Measurements from ENCODE around the gene PLCB1. TPM values are rescaled to one million over a fixed set of nuclear protein-coding genes. Genes with fewer than 3 reads are reported as not detected.
"Not testable (repeated sequence)": the region's sequence is repeated elsewhere in the genome, so short reads cannot be mapped to it uniquely, and the experiment has no call there.

The PLCB1 gene
- total RNA-seq, 1 donor from 2014 or later: 10.7 TPM

- H3K79me2 ChIP-seq (ENCODE audit: insufficient read depth, low read length): no peaks in the 10 kb centered on the region
- H3K9me3 Mint-ChIP-seq (ENCODE audit: unreplicated experiment): no peaks in the 10 kb centered on the region
- no peak for TF ChIP-seq EZH2 (IDR thresholded peaks at IDR 0.05; ENCODE audit: insufficient read depth, low read length)
- TF ChIP-seq, protein P1, sequence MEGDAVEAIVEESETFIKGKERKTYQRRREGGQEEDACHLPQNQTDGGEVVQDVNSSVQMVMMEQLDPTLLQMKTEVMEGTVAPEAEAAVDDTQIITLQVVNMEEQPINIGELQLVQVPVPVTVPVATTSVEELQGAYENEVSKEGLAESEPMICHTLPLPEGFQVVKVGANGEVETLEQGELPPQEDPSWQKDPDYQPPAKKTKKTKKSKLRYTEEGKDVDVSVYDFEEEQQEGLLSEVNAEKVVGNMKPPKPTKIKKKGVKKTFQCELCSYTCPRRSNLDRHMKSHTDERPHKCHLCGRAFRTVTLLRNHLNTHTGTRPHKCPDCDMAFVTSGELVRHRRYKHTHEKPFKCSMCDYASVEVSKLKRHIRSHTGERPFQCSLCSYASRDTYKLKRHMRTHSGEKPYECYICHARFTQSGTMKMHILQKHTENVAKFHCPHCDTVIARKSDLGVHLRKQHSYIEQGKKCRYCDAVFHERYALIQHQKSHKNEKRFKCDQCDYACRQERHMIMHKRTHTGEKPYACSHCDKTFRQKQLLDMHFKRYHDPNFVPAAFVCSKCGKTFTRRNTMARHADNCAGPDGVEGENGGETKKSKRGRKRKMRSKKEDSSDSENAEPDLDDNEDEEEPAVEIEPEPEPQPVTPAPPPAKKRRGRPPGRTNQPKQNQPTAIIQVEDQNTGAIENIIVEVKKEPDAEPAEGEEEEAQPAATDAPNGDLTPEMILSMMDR (IDR thresholded peaks at IDR 0.05; ENCODE audit: insufficient read depth, low read depth, low read length): no peak
- H3K4me1 ChIP-seq (ENCODE audit: insufficient read depth, low read length): no peaks in the 10 kb centered on the region
- H4K20me1 ChIP-seq (ENCODE audit: insufficient read depth, low read length): no peaks in the 10 kb centered on the region
- FAIRE-seq: no peak
- no peak overlapping the region for H3K27ac ChIP-seq (ENCODE audit: low read depth, low read length)
- peaks cover 2% of the 10 kb centered on the region for H3K36me3 Mint-ChIP-seq (ENCODE audit: low read depth, unreplicated experiment)
- H3K9me3 ChIP-seq (ENCODE audit: insufficient read depth, low read depth, low read length): no peaks in the 10 kb centered on the region
- no peak overlapping the region for H3K9ac ChIP-seq (ENCODE audit: low read length)
- peaks cover 4% of the 10 kb centered on the region for H3K4me1 Mint-ChIP-seq (ENCODE audit: low read depth, unreplicated experiment)
- H3K4me2 ChIP-seq (ENCODE audit: low read length): no peak overlapping the region
- no peak for DNase-seq (ENCODE audit: low read depth)
- no peaks in the 10 kb centered on the region for H3K36me3 ChIP-seq (ENCODE audit: insufficient read depth, low read length)
- peaks cover 5% of the 10 kb centered on the region for H3K27me3 Mint-ChIP-seq (ENCODE audit: low read depth, unreplicated experiment)
- no peak overlapping the region for H3K4me3 Mint-ChIP-seq (ENCODE audit: unreplicated experiment)
- H3K4me3 ChIP-seq (ENCODE audit: insufficient read depth, low read depth, low read length): no peak overlapping the region
- no peak overlapping the region for H2AFZ ChIP-seq (ENCODE audit: low read depth, low read length)
- H3K27me3 ChIP-seq (ENCODE audit: insufficient read depth, low read length): no peaks in the 10 kb centered on the region
- no peak overlapping the region for H3K27ac Mint-ChIP-seq (ENCODE audit: unreplicated experiment)
These were observed 241.5 kb downstream of the PLCB1 start for GRCh38 chr20:8373579-8373978.

DNA sequence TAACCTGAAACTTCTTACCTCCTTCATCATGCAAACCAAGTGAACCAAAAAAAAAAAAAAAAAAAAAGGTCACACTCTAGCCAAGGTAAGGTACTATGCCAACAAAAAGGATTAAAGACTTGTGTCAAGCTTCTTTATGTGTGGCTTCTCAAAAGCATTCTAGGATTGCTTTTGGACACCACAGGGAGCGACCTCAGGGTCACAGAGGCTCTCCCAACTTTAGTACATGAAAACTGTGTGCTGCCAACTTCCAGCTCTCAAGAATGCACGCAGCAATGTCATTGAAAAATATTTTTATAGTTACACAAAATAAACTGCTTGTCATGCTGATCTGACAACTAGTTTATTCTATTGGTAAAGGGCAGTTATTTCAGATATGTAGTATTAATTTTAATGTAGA is 243.8 kb downstream of the PLCB1 start:
- no peak for FAIRE-seq
- Mint-ChIP-seq H3K27me3 (ENCODE audit: low read depth, unreplicated experiment) (no peaks in the 10 kb centered on the region), H3K4me3 (ENCODE audit: unreplicated experiment) (no peak overlapping the region), H3K4me1 (ENCODE audit: low read depth, unreplicated experiment) (peaks cover 8% of the 10 kb centered on the region), H3K36me3 (ENCODE audit: low read depth, unreplicated experiment) (peaks cover 2% of the 10 kb centered on the region), H3K27ac (ENCODE audit: unreplicated experiment) (no peak overlapping the region), H3K9me3 (ENCODE audit: unreplicated experiment) (peaks cover 1% of the 10 kb centered on the region)
- no peak overlapping the region for H3K27ac ChIP-seq (ENCODE audit: low read depth, low read length)
- H4K20me1 ChIP-seq (ENCODE audit: insufficient read depth, low read length): no peaks in the 10 kb centered on the region
- peak; percentile 43 for DNase-seq (ENCODE audit: low read depth)
- no peaks in the 10 kb centered on the region for H3K9me3 ChIP-seq (ENCODE audit: insufficient read depth, low read depth, low read length)
- H3K9ac ChIP-seq (ENCODE audit: low read length): no peak overlapping the region
- H3K4me1 ChIP-seq (ENCODE audit: insufficient read depth, low read length): no peaks in the 10 kb centered on the region
- no peak overlapping the region for H3K4me3 ChIP-seq (ENCODE audit: insufficient read depth, low read depth, low read length)
- no peaks in the 10 kb centered on the region for H3K79me2 ChIP-seq (ENCODE audit: insufficient read depth, low read length)
- H3K36me3 ChIP-seq (ENCODE audit: insufficient read depth, low read length): no peaks in the 10 kb centered on the region
- H3K27me3 ChIP-seq (ENCODE audit: insufficient read depth, low read length): no peaks in the 10 kb centered on the region
- H3K4me2 ChIP-seq (ENCODE audit: low read length): no peak overlapping the region
- TF ChIP-seq EZH2 (IDR thresholded peaks at IDR 0.05; ENCODE audit: insufficient read depth, low read length): no peak
- TF ChIP-seq, protein P1 (IDR thresholded peaks at IDR 0.05; ENCODE audit: insufficient read depth, low read depth, low read length): no peak
- H2AFZ ChIP-seq (ENCODE audit: low read depth, low read length): no peak overlapping the region

DNA sequence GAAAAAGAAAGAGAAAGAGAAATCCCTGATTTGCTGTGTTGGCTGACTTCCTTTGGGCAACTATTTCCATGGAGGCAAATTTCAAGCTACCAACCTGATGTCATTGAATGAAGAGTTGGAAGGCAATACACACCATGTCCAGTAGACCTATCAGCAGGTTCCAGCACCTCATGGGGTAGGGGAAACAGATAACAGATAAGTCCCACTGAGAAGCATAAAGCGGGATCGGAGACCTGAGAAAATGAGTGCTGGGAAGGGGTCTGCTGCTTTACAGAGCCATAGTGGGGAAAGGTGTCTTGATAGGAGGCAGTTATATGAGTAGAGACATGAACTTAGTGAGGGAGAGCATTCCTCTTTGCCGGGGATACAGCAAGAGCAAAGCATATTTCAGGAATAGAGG is 244.9 kb downstream of the PLCB1 start:
- Histone ChIP-seq H3K27me3 (ENCODE audit: insufficient read depth, low read length) (no peaks in the 10 kb centered on the region), H3K4me2 (ENCODE audit: low read length) (no peak overlapping the region), H4K20me1 (ENCODE audit: insufficient read depth, low read length) (no peaks in the 10 kb centered on the region), H3K9me3 (ENCODE audit: insufficient read depth, low read depth, low read length) (no peaks in the 10 kb centered on the region), H2AFZ (ENCODE audit: low read depth, low read length) (no peak overlapping the region), H3K9ac (ENCODE audit: low read length) (no peak overlapping the region), H3K27ac (ENCODE audit: low read depth, low read length) (no peak overlapping the region), H3K79me2 (ENCODE audit: insufficient read depth, low read length) (no peaks in the 10 kb centered on the region), H3K4me1 (ENCODE audit: insufficient read depth, low read length) (no peaks in the 10 kb centered on the region), H3K4me3 (ENCODE audit: insufficient read depth, low read depth, low read length) (no peak overlapping the region), H3K36me3 (ENCODE audit: insufficient read depth, low read length) (no peaks in the 10 kb centered on the region)
- H3K4me3 Mint-ChIP-seq (ENCODE audit: unreplicated experiment): no peak overlapping the region
- H3K27ac Mint-ChIP-seq (ENCODE audit: unreplicated experiment): no peak overlapping the region
- H3K9me3 Mint-ChIP-seq (ENCODE audit: unreplicated experiment): peaks cover 3% of the 10 kb centered on the region
- peaks cover 2% of the 10 kb centered on the region for H3K36me3 Mint-ChIP-seq (ENCODE audit: low read depth, unreplicated experiment)
- DNase-seq (ENCODE audit: low read depth) (no peak), FAIRE-seq (no peak)
- TF ChIP-seq EZH2 (IDR thresholded peaks at IDR 0.05; ENCODE audit: insufficient read depth, low read length): no peak
- TF ChIP-seq, protein P1 (IDR thresholded peaks at IDR 0.05; ENCODE audit: insufficient read depth, low read depth, low read length): no peak
- H3K27me3 Mint-ChIP-seq (ENCODE audit: low read depth, unreplicated experiment): no peaks in the 10 kb centered on the region
- peaks cover 11% of the 10 kb centered on the region for H3K4me1 Mint-ChIP-seq (ENCODE audit: low read depth, unreplicated experiment)

DNA sequence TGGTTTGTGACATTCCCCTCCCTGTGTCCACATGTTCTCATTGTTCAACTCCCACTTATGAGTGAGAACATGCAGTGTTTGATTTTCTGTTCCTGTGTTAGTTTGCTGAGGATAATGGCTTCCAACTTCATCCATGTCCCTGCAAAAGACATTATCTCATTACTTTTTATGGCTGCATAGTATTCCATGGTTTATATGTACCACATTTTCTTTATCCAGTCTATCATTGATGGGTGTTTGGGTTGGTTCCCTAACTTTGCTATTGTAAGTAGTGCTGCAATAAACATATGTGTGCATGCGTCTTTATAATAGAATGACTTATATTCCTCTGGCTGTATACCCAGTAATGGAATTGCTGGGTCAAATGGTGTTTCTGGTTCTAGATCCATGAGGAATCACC is 247.1 kb downstream of the PLCB1 start:
- not testable (repeated sequence) for H3K9me3 ChIP-seq (ENCODE audit: insufficient read depth, low read depth, low read length); FAIRE-seq; H3K4me3 Mint-ChIP-seq (ENCODE audit: unreplicated experiment); H3K9me3 Mint-ChIP-seq (ENCODE audit: unreplicated experiment); H3K27ac ChIP-seq (ENCODE audit: low read depth, low read length); DNase-seq (ENCODE audit: low read depth); H3K36me3 Mint-ChIP-seq (ENCODE audit: low read depth, unreplicated experiment); H4K20me1 ChIP-seq (ENCODE audit: insufficient read depth, low read length); H3K36me3 ChIP-seq (ENCODE audit: insufficient read depth, low read length); H3K27ac Mint-ChIP-seq (ENCODE audit: unreplicated experiment); H3K4me1 ChIP-seq (ENCODE audit: insufficient read depth, low read length); H3K4me3 ChIP-seq (ENCODE audit: insufficient read depth, low read depth, low read length); H3K27me3 ChIP-seq (ENCODE audit: insufficient read depth, low read length); H2AFZ ChIP-seq (ENCODE audit: low read depth, low read length); H3K9ac ChIP-seq (ENCODE audit: low read length); H3K27me3 Mint-ChIP-seq (ENCODE audit: low read depth, unreplicated experiment); H3K4me2 ChIP-seq (ENCODE audit: low read length); H3K79me2 ChIP-seq (ENCODE audit: insufficient read depth, low read length)
- peaks cover 13% of the 10 kb centered on the region for H3K4me1 Mint-ChIP-seq (ENCODE audit: low read depth, unreplicated experiment)

All from astrocyte (in vitro differentiated cells and primary cell).